Natural killer cell treated with Interleukin-12 subunit alpha and Interleukin-12 subunit beta and Interleukin-15 and Interleukin-18, amount 100 ng/mL, for 72 hours (primary cell): Measurements from ENCODE around the gene TMEM270. TPM values are rescaled to one million over a fixed set of nuclear protein-coding genes. Genes with fewer than 3 reads are reported as not detected.
A peak's percentile ranks its signal among the peaks of the same experiment; 100 is the strongest.

ENCODE experiments used
- ATAC-seq, 2 donors: fragments of 150-1000 bp; cut with Tn5 transposase in 1 of 2; sonication (Bioruptor Pico), chemical (Tn5 transposase) in 1 of 2; 2 replicates each; pipeline ENCODE4 v1.10.0; 2021
- DNase-seq: peaks from one replicate; pipeline ENCODE4 v3.0.0; 2022; ENCODE audit warnings: low spot score
- H3K27ac Mint-ChIP-seq, 2 donors: 1 replicate in 1 of 2; 2 replicates in 1 of 2; pipeline ENCODE4 v1.8.0; 2022; ENCODE audit warnings: mixed read lengths in 2 of 2, mild to moderate bottlenecking in 1 of 2, moderate library complexity in 1 of 2
- H3K27me3 Mint-ChIP-seq, 2 donors: 1 replicate in 1 of 2; 2 replicates in 1 of 2; pipeline ENCODE4 v1.8.0; 2022; ENCODE audit warnings: mixed read lengths in 2 of 2
- H3K36me3 Mint-ChIP-seq: one replicate; pipeline ENCODE4 v1.8.0; 2022; ENCODE audit warnings: mixed read lengths
- H3K4me1 Mint-ChIP-seq, 2 donors: 1 replicate in 1 of 2; 2 replicates in 1 of 2; pipeline ENCODE4 v1.8.0; 2022; ENCODE audit warnings: low read depth in 2 of 2, mixed read lengths in 2 of 2, mild to moderate bottlenecking in 1 of 2
- H3K4me3 Mint-ChIP-seq: one replicate; pipeline ENCODE4 v1.8.0; 2022; ENCODE audit warnings: mixed read lengths
- H3K9me3 Mint-ChIP-seq: 2 replicates; pipeline ENCODE4 v1.8.0; 2022; ENCODE audit warnings: mixed read lengths
- total RNA-seq, 2 donors: library from RNA; stranded (reverse); gene quantifications; one replicate each; pipeline ENCODE4 v1.2.3, GENCODE V29; 2022

Gene TMEM270
- total RNA-seq, 2 donors from 2014 or later: not detected

DNA sequence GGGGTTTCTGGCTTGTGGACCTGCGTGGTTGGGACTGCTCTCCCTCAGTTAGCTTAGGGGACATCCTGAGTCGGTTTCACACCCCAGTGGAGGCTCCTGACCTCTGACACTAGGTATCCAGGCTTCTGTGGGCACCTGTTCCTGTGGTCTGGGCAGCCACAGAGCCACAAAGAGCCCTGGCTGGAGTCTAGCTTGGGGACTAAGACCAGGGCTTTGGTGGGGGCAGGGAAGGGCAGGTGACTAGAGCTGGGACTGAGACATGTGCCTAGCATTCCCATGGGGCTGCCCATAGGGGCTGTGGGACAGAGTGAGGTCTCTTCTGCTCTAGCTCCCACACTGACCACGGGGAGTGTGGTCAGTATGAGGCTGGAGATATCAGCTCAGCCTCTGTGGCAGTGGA, 4.0 kb upstream of the TMEM270 start:
- Mint-ChIP-seq H3K27ac (no peak overlapping the region), H3K36me3 (no peaks in the 10 kb centered on the region), H3K4me1 (peaks cover 7 to 9% of the 10 kb centered on the region in 2 donors), H3K27me3 (peaks cover 17 to 32% of the 10 kb centered on the region in 2 donors), H3K4me3 (no peak overlapping the region), H3K9me3 (no peaks in the 10 kb centered on the region)
- DNase-seq (peak; percentile 55), ATAC-seq (peak in 1 of 2 donors; percentile 17)

DNA sequence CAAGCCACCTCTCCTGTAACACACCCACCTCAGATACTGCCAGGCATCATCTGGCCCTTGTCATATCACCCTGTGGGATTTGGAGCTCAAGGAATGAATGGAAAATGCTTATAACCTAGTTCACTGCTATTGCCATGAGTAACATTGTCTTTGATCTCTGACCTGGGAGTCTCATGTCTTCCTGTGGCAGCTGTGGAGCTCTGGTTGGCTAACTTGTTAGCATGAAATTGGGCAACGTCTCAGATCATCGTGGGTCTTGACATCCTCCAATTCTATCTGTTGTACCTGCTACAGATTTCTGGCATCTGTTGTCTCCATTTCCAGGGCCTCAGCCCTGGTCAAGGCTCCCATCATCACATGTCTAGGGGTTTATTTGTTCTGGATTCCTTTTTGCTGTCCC, 2.2 kb upstream of the TMEM270 start:
- H3K9me3 Mint-ChIP-seq: no peaks in the 10 kb centered on the region
- H3K4me1 Mint-ChIP-seq: peaks cover 3 to 9% of the 10 kb centered on the region in 2 donors
- H3K27ac Mint-ChIP-seq: no peak overlapping the region
- DNase-seq: peak; percentile 10
- H3K36me3 Mint-ChIP-seq: no peaks in the 10 kb centered on the region
- peaks cover 11 to 26% of the 10 kb centered on the region in 2 donors for H3K27me3 Mint-ChIP-seq
- no peak for ATAC-seq
- no peak overlapping the region for H3K4me3 Mint-ChIP-seq

DNA sequence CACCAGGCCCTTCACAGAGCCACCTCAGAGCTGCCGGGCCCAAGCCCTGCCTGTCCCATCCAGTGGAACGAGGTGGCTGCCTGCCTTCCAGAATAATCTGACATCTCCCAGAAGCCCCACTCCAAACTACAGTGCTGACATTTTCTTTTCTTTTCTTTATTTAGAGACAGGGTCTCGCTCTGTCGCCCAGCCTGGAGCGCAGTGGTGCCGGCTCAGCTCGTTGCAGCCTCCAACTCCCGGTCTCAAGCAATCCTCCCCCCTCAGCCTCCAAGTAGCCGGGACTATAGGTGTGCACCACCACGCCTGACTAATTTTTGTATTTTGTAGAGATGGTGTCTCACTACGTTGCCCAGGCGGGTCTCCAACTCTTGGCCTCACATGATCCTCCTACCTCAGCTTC, 346 bp downstream of the TMEM270 start:
- no peak overlapping the region for H3K27ac Mint-ChIP-seq
- H3K27me3 Mint-ChIP-seq: peaks cover 7 to 17% of the 10 kb centered on the region in 2 donors

DNA sequence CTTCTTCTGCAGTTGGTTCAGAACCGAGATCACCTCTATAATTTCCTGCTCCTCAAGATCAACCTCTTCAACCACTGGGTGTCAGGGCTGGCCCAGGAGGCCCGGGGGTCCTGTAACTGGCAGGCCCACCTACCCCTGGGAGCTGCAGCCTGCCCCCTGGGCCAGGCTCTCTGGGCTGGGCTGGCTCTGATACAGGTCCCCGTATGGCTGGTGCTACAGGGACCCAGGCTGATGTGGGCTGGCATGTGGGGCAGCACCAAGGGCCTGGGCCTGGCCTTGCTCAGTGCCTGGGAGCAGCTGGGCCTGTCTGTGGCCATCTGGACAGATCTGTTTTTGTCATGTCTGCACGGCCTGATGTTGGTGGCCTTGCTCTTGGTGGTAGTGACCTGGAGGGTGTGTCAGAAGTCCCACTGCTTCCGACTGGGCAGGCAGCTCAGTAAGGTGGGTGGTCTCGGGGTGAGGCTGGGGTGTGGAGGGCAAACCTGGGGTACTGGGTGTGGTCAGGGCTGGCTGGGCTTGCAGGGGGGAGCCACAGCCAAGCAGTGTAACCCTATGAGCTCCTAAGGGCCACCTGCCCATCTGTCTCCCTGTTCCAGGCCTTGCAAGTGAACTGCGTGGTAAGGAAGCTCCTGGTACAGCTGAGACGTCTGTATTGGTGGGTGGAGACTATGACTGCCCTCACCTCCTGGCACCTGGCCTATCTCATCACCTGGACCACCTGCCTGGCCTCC, 4.2 kb downstream of the TMEM270 start:
- no peak overlapping the region for H3K4me3 Mint-ChIP-seq
- no peaks in the 10 kb centered on the region for H3K36me3 Mint-ChIP-seq
- ATAC-seq: peak in 1 of 2 donors; percentile 7

More for the DNA sequence above, 346 bp downstream of the TMEM270 start:
- no peak overlapping the region for H3K4me3 Mint-ChIP-seq
- H3K36me3 Mint-ChIP-seq: no peaks in the 10 kb centered on the region
- ATAC-seq (no peak), DNase-seq (no peak)
- H3K4me1 Mint-ChIP-seq: no peaks in the 10 kb centered on the region
- no peaks in the 10 kb centered on the region for H3K9me3 Mint-ChIP-seq

DNA sequence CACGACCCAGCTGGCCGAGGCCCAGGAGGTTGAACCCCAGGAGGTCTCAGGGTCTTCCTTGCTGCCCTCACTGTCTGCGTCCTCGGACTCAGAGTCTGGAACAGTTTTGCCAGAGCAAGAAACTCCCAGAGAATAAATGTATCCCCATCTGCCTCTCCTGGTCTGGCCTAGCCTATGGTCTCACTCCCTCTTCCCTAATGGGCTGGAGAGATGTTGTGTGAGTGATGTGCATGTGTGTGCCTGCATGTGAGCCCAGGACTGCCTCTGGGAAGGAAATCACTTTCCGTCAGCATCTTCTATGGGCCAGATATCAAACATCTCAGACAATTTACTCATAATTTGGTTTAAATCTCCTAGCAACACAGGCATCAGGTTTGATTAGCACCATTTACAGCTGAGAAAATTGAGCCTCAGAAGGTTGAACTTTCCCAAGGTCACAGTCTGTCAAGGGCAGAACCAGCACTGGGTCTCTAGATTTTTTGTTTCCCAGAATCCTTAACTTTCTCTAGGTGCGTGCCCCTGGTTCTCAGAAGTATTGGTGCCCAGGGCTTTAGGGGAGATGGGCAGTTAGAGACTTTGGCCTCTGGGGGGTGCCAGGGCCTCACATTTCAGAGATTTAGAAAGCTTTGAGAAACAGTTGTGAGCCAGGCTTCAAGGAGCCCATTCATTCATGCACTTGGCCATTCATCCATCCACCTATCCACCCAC, 4.9 kb downstream of the TMEM270 start:
- Mint-ChIP-seq H3K36me3 (no peaks in the 10 kb centered on the region), H3K9me3 (no peaks in the 10 kb centered on the region), H3K27ac (no peak overlapping the region), H3K4me3 (no peak overlapping the region), H3K4me1 (no peaks in the 10 kb centered on the region), H3K27me3 (no peaks in the 10 kb centered on the region)
- ATAC-seq (no peak), DNase-seq (no peak)

More for the DNA sequence above, 4.2 kb downstream of the TMEM270 start:
- no peak overlapping the region for H3K27ac Mint-ChIP-seq
- no peaks in the 10 kb centered on the region for H3K9me3 Mint-ChIP-seq
- no peak for DNase-seq
- H3K4me1 Mint-ChIP-seq: no peaks in the 10 kb centered on the region
- H3K27me3 Mint-ChIP-seq: no peaks in the 10 kb centered on the region

DNA sequence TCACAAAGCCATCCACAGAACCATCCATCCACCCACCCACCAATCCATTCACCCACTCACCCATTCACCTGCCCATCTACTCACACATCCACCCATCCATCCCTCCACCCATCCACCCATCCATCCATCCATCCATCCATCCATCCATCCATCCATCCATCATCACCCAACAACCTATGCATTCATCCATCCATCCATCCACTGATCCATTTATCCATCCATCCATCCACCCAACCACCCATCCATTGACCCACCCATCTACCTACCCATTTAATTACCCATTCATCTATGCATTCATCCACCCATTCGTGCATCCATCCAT, 5.4 kb downstream of the TMEM270 start:
- ATAC-seq (no peak), DNase-seq (no peak)
- Mint-ChIP-seq H3K36me3 (no peaks in the 10 kb centered on the region), H3K27me3 (no peaks in the 10 kb centered on the region), H3K4me1 (no peaks in the 10 kb centered on the region), H3K27ac (no peak overlapping the region), H3K9me3 (no peaks in the 10 kb centered on the region), H3K4me3 (no peak overlapping the region)

DNA sequence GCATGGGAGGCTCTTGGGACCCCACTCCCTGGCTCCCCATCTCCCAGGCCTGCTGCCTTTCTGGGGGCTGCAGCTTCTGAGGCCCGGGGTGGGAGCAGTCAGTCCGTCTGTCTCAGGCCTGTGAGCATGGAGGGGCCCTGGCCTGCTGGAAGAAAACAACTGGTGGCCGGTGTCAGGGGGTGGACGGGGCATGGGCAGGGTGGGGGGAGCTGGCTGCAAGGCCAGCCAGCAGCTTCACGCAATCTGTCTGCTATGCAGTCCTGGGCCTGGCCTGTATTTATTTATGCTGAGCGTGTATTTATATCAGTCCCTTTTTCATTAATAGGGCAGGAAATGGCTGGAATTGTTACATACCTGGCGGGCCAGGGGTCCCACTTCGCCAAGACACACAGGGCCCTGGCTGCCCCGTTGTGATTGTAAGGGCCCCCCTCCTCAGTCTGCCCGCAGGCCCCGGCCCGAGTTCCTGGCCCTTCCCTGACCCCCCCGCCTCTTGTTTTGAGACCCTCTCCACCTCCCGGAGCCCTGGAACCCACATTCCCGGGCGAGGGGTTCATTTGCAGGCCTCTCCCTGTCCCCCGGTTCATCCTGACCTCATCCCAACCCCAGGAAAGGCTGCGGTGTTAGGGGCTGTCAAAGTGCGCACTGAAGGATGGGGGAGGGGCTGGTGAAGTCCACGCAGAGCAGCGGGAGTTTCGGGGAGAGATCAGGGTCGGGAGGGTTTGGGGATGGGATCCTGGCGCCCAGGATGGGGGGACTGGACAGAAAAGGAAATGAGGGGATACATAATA, 8.2 kb downstream of the TMEM270 start:
- Mint-ChIP-seq H3K36me3 (no peaks in the 10 kb centered on the region), H3K27me3 (no peaks in the 10 kb centered on the region), H3K27ac (no peak overlapping the region), H3K4me1 (no peaks in the 10 kb centered on the region), H3K4me3 (no peak overlapping the region), H3K9me3 (no peaks in the 10 kb centered on the region)
- no peak for DNase-seq
- ATAC-seq: no peak

DNA sequence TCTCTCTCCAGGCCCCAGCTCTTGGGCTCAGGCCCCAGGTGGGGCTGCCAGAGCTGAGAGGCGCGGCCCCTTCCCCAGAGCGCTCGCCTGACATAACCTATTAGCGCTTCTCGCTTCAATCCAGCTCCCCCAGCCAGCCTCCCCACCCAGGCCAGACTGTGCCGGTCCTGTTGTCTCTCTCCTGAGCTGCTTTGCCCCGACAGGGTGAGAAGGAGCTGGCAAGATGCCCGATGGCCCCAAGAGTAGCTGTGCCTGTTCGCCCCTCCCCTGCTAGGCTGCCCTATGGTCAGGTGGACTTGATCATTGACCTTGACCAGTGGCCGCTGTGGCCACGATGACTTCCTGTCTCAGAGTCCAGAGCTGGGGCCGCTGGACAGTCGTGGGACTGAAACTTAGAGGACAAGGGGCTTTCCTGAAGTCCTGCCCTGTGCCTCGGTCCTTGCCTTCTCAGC, 9.1 kb downstream of the TMEM270 start:
- no peak overlapping the region for H3K4me3 Mint-ChIP-seq
- no peaks in the 10 kb centered on the region for H3K4me1 Mint-ChIP-seq
- ATAC-seq (no peak), DNase-seq (no peak)
- no peak overlapping the region for H3K27ac Mint-ChIP-seq
- no peaks in the 10 kb centered on the region for H3K9me3 Mint-ChIP-seq
- H3K27me3 Mint-ChIP-seq: no peaks in the 10 kb centered on the region
- H3K36me3 Mint-ChIP-seq: no peaks in the 10 kb centered on the region

DNA sequence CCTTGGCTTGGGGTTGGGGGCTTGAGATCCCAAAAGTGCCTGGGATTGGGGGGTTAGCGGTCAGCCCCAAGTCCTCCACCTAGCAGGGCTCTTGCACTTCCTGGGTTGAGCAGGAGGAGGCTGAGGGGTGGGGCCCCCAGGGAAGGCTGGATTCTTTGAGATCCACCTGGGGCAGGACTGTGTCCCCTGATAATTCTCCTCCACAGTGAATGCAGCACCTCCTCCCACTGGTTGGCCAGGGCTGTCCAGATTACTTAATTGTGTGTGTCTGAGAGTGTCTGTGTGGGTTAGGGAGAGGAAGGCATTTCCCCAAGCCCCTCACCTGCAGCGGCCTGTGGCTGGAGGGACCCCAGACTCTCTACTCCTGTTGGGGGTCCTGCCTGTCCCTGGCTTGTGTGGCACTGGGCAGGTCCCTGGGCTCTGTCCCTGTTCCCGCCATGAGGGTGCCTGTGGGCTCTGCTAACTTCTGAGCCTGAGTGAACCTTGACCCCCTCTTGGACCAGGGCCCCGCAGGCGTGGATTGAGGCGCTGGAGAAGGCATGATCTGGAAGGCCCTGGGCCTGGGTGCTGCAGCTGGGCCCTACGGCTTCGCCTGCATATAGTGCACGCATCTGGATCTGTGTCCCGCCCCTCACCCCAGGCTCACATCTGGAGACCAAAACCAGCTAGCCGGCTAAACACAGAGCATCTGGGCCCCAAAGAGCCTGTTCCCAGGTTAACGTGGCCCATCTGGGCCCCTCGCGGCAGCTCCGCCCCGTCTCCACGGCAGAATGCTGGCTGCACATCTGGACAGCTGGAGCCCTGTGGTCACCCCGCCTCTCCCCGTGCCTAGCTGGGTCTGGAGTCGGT, 10.4 kb downstream of the TMEM270 start:
- Mint-ChIP-seq H3K4me3 (no peak overlapping the region), H3K4me1 (no peaks in the 10 kb centered on the region), H3K27me3 (no peaks in the 10 kb centered on the region), H3K27ac (no peak overlapping the region), H3K9me3 (no peaks in the 10 kb centered on the region), H3K36me3 (no peaks in the 10 kb centered on the region)
- ATAC-seq (peak in 1 of 2 donors; percentile 22), DNase-seq (no peak)

DNA sequence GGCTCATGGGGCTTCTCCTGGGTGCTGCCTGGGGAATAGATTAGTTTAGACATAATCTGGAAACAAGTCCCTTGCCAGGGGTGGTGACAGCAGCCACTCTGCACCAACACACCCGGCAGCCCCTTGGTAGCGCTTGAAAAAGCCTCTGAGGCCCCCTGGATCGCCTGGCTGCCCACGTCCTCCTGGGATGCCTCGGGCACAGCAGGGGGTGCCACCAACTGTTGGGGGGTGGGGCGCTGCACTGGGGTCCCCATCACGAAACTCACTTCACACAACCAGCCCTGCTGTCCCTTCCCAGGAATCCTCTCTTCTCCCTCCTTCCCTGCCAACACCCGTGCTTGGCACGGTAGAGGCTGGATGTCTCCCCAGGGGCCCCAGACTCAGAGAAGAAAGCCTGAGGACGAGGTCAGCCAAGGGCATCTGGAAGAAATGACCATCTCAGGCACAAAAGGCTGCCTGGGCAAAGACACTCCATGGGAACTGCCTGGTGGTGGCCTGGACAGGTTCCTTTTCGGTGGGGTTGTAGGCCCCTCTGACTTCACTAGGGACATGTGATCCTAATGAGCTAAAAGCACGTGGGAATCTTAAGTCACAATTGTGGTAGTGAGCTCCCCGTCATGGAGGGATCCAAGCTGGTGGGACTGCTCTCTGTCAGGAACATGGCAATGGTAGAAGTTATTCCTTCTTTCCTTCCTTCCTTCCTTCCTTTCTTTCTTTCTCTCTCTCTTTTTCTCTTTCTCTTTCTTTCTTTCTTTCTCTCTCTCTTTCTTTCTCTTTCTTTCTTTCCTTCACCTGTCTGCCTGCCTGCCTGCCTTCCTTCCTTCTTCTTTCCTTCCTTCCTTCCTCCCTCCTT, 11.3 kb downstream of the TMEM270 start:
- no peaks in the 10 kb centered on the region for H3K9me3 Mint-ChIP-seq

DNA sequence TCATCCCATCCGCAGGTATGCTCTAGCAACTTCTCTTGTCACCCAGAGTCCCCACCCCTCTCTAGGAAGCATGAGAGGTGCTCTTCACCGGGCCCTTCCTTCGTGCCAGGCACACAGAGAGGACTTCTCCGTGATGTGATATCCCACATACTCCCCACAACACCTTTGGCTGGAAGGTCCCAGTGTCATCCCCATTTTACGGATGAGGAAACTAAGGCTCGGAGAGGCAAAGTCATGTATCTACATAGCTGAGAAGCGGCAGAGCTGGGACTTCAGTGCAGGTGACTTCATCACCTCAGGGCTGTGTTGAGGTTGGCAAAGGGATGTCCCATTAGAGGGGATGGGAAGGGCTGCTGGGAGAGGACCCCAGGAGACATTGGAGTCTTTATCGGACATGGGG, 15.4 kb downstream of the TMEM270 start:
- H3K27ac Mint-ChIP-seq: no peak overlapping the region
- H3K9me3 Mint-ChIP-seq: no peaks in the 10 kb centered on the region
- no peaks in the 10 kb centered on the region for H3K36me3 Mint-ChIP-seq
- ATAC-seq (no peak), DNase-seq (no peak)
- no peaks in the 10 kb centered on the region for H3K4me1 Mint-ChIP-seq
- no peak overlapping the region for H3K4me3 Mint-ChIP-seq
- no peaks in the 10 kb centered on the region for H3K27me3 Mint-ChIP-seq

More for the DNA sequence above, 11.3 kb downstream of the TMEM270 start:
- no peaks in the 10 kb centered on the region for H3K36me3 Mint-ChIP-seq
- H3K4me3 Mint-ChIP-seq: no peak overlapping the region
- no peak overlapping the region for H3K27ac Mint-ChIP-seq
- DNase-seq (peak; percentile 54), ATAC-seq (no peak)
- no peaks in the 10 kb centered on the region for H3K4me1 Mint-ChIP-seq
- H3K27me3 Mint-ChIP-seq: no peaks in the 10 kb centered on the region

DNA sequence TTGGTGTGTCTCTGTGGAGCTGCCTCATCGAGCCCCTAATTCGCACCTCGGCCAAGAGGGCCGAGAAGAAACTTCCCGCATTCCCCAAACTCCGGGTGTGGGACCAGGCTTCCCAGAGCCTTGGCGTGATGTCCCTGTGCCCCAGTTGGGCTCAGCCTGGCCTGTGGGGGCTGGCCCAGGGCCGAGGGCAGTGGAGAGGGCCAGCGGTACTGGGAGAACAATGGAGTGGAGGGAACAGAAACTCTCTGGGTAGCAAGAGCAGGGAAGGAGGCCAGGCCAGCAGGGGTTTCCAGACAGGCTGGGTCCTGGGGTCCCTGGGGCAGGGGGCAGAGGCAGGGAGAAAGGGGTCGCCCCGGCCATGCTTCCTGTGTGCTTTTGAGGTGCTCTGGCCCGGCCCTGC, 16.0 kb downstream of the TMEM270 start:
- Mint-ChIP-seq H3K9me3 (no peaks in the 10 kb centered on the region), H3K4me1 (no peaks in the 10 kb centered on the region), H3K27me3 (no peaks in the 10 kb centered on the region), H3K27ac (no peak overlapping the region), H3K4me3 (no peak overlapping the region), H3K36me3 (no peaks in the 10 kb centered on the region)
- DNase-seq (no peak), ATAC-seq (peak in 1 of 2 donors; percentile 10)
